ENCODE measurements around the gene CCDC12.
A peak's percentile ranks its signal among the peaks of the same experiment; 100 is the strongest.

The CCDC12 gene

DNA sequence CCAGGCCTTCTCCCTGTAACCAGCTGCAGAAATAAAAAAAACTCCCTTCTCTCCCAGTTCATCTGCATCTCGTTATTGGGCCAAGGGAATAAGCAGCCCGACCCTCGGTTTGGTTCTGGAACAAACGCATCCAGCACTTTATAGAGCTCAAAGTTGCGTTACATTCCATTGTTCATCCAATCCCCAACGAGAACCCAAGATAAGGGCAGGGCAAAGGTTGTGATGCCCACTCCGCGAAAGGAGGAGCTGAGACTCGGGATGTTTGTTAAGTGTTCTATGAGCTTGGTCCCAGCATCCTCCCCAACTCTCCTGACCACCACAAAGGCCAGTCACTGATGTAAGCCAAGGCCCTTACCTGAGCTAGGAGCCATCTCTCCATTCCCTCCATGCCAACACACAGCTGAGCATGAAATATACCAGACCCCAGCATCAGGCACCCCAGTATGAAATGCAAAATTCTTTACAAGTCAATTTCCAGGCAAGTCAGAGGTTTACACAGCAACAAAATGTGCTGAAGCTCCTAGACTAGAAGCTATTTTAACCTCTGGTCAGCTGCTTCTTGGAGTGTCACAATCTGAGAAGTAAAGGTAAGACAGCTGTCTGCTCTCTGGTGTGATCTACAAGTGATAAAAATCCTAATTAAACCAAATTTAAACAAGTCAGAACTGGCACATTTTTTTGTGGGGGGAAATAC is 17.9 kb downstream of the CCDC12 start:
- no peak overlapping the region for H3K4me2 ChIP-seq (ENCODE audit: low read depth, low read length, poor library complexity, severe bottlenecking)
- H3K9me2 ChIP-seq (replicated peaks; ENCODE audit: insufficient read depth, low read length) = no peaks in the 10 kb centered on the region
- no peaks in the 10 kb centered on the region; the same call in 1 of the 2 replicates for H3F3A ChIP-seq (ENCODE audit: insufficient read depth)
- peak overlapping the region; percentile 19; the same call in 1 of the 2 replicates for H3K27ac ChIP-seq (ENCODE audit: low read depth, low read length)
- peaks cover 31% of the 10 kb centered on the region; the same call in 1 of the 2 replicates for H4K20me1 ChIP-seq (ENCODE audit: low read depth, low read length)
- no peak for TF ChIP-seq EZH2phosphoT487 (conservative IDR thresholded peaks at IDR 0.05; ENCODE audit: low read length)
- TF ChIP-seq, protein P1, sequence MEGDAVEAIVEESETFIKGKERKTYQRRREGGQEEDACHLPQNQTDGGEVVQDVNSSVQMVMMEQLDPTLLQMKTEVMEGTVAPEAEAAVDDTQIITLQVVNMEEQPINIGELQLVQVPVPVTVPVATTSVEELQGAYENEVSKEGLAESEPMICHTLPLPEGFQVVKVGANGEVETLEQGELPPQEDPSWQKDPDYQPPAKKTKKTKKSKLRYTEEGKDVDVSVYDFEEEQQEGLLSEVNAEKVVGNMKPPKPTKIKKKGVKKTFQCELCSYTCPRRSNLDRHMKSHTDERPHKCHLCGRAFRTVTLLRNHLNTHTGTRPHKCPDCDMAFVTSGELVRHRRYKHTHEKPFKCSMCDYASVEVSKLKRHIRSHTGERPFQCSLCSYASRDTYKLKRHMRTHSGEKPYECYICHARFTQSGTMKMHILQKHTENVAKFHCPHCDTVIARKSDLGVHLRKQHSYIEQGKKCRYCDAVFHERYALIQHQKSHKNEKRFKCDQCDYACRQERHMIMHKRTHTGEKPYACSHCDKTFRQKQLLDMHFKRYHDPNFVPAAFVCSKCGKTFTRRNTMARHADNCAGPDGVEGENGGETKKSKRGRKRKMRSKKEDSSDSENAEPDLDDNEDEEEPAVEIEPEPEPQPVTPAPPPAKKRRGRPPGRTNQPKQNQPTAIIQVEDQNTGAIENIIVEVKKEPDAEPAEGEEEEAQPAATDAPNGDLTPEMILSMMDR (IDR thresholded peaks at IDR 0.05; ENCODE audit: insufficient read depth, low read length, poor library complexity, severe bottlenecking) = no peak
- peaks cover 98% of the 10 kb centered on the region for H3K79me2 ChIP-seq (ENCODE audit: insufficient read depth, low read length)
- no peaks in the 10 kb centered on the region for H3K27me3 ChIP-seq (ENCODE audit: low read length)
- no peaks in the 10 kb centered on the region for H3K9me3 ChIP-seq (ENCODE audit: insufficient read depth, low read length)
- no peak overlapping the region for H3K9ac ChIP-seq (ENCODE audit: low read length)
- H2AFZ ChIP-seq (ENCODE audit: low read depth, low read length, severe bottlenecking) = no peak overlapping the region
- no peaks in the 10 kb centered on the region for H3K36me3 ChIP-seq (ENCODE audit: low read length)
- no peak overlapping the region for H3K4me3 ChIP-seq (ENCODE audit: insufficient read depth, low read length, poor library complexity, severe bottlenecking)

DNA sequence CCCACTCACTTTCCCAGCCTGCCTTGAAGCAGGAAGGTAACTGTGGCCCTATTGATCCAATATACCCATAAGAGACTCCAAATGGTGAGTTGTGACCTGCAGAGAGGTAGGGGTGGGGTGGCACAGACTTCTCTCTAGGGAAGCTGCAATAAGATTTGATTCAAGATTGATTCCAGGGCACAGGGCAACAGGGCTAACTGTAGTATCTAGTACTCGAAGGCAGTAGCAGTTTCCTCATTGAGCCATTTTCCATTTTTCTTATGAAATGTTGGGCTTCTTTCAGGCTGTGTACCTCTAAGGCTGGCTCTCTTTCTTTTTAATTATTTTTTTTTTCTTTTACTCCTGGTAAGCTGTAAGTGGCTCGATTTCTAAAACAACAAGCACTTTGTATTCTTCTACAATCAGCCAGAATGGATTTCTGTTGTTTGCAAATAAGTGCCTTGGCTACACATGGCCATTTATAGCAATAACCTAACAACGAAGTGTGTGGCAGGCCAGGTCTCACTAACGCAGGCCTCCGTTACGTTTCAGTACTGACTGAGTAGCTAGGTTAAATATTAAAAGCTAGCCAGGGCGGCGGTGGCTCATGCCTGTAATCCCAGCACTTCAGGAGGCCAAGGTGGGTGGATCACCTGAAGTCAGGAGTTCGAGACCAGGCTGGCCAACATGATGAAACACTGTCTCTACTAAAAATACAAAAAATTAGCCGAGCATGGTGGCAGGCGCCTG is 19.3 kb downstream of the CCDC12 start:
- TF ChIP-seq, protein P1 (IDR thresholded peaks at IDR 0.05; ENCODE audit: insufficient read depth, low read length, poor library complexity, severe bottlenecking) = no peak
- no peak for TF ChIP-seq EZH2phosphoT487 (conservative IDR thresholded peaks at IDR 0.05; ENCODE audit: low read length)
- no peak overlapping the region for H3K4me2 ChIP-seq (ENCODE audit: low read depth, low read length, poor library complexity, severe bottlenecking)
- no peaks in the 10 kb centered on the region for H3K36me3 ChIP-seq (ENCODE audit: low read length)

DNA sequence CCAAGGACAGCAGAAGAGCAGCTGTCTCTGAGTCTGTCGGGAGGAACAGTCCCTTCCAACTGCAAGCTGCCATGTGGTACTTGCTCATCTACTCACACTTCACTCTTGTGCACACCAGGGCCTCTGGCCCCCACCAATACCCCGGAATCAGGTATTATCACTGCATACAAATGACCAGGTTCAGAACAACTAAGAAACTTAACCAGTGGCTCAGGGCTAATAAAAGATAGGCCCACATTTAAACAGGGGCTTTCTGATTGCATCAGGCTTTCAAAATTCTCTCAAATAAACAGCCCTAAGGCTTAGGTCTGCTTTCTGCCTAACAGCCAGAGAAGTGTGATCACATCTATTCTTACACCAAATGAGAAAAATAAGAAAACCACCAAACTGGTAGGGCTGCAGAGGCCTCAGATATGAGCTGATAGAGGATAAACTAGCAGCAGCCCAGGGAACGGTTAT is 20.7 kb downstream of the CCDC12 start:
- Histone ChIP-seq H3K9me2 (replicated peaks; ENCODE audit: insufficient read depth, low read length) (no peaks in the 10 kb centered on the region), H2AFZ (ENCODE audit: low read depth, low read length, severe bottlenecking) (no peak overlapping the region), H3K27me3 (ENCODE audit: low read length) (no peaks in the 10 kb centered on the region), H3K27ac (ENCODE audit: low read depth, low read length) (peak overlapping the region; percentile 47), H3K79me2 (ENCODE audit: insufficient read depth, low read length) (peaks cover 98% of the 10 kb centered on the region), H3K9ac (ENCODE audit: low read length) (no peak overlapping the region; the same call in 1 of the 2 replicates), H3F3A (ENCODE audit: insufficient read depth) (no peaks in the 10 kb centered on the region), H3K4me2 (ENCODE audit: low read depth, low read length, poor library complexity, severe bottlenecking) (peak overlapping the region; percentile 20), H4K20me1 (ENCODE audit: low read depth, low read length) (peaks cover 23% of the 10 kb centered on the region; the same call in 1 of the 2 replicates), H3K4me3 (ENCODE audit: insufficient read depth, low read length, poor library complexity, severe bottlenecking) (no peak overlapping the region), H3K9me3 (ENCODE audit: insufficient read depth, low read length) (no peaks in the 10 kb centered on the region), H3K36me3 (ENCODE audit: low read length) (no peaks in the 10 kb centered on the region)
- TF ChIP-seq EZH2phosphoT487 (conservative IDR thresholded peaks at IDR 0.05; ENCODE audit: low read length) = no peak
- TF ChIP-seq, protein P1 (IDR thresholded peaks at IDR 0.05; ENCODE audit: insufficient read depth, low read length, poor library complexity, severe bottlenecking) = no peak

More for the DNA sequence above, 19.3 kb downstream of the CCDC12 start:
- peaks cover 31% of the 10 kb centered on the region; the same call in 1 of the 2 replicates for H4K20me1 ChIP-seq (ENCODE audit: low read depth, low read length)
- H3F3A ChIP-seq (ENCODE audit: insufficient read depth) = no peaks in the 10 kb centered on the region
- H3K9me2 ChIP-seq (replicated peaks; ENCODE audit: insufficient read depth, low read length) = no peaks in the 10 kb centered on the region
- H3K9ac ChIP-seq (ENCODE audit: low read length) = no peak overlapping the region
- no peak overlapping the region for H3K27ac ChIP-seq (ENCODE audit: low read depth, low read length)
- no peak overlapping the region for H3K4me3 ChIP-seq (ENCODE audit: insufficient read depth, low read length, poor library complexity, severe bottlenecking)
- H3K79me2 ChIP-seq (ENCODE audit: insufficient read depth, low read length) = peaks cover 100% of the 10 kb centered on the region
- H3K27me3 ChIP-seq (ENCODE audit: low read length) = no peaks in the 10 kb centered on the region
- H2AFZ ChIP-seq (ENCODE audit: low read depth, low read length, severe bottlenecking) = no peak overlapping the region
- no peaks in the 10 kb centered on the region for H3K9me3 ChIP-seq (ENCODE audit: insufficient read depth, low read length)

Measured in SU-DHL-6 (cell line).